ENCODE measurements around the gene PTCH1.

DNA sequence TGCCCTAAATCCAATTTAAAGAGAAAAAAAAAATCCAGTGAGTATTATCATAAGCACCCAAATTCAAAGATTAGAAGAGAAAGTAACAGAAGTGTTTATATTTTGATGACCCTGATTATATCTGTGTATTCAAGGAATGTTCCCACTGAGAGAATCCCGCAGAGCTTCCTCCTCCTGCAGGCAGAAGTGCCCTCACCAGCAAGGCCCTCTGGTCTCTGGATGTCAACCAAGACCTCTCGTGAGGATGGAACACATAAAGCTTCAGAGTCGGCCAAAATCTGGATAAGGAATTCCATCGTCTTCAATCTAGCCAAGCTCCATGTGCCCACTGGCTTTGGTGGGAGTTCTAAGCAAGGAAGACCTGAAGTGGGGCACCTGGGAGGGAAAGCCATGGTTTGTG lies 18.1 kb downstream of the PTCH1 start:
- TF ChIP-seq POLR2A (IDR thresholded peaks at IDR 0.05): no peak
- TF ChIP-seq, protein P1, sequence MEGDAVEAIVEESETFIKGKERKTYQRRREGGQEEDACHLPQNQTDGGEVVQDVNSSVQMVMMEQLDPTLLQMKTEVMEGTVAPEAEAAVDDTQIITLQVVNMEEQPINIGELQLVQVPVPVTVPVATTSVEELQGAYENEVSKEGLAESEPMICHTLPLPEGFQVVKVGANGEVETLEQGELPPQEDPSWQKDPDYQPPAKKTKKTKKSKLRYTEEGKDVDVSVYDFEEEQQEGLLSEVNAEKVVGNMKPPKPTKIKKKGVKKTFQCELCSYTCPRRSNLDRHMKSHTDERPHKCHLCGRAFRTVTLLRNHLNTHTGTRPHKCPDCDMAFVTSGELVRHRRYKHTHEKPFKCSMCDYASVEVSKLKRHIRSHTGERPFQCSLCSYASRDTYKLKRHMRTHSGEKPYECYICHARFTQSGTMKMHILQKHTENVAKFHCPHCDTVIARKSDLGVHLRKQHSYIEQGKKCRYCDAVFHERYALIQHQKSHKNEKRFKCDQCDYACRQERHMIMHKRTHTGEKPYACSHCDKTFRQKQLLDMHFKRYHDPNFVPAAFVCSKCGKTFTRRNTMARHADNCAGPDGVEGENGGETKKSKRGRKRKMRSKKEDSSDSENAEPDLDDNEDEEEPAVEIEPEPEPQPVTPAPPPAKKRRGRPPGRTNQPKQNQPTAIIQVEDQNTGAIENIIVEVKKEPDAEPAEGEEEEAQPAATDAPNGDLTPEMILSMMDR (IDR thresholded peaks at IDR 0.05): no peak
